ENCODE data around the gene ZNF782. TPM values are rescaled to one million over a fixed set of nuclear protein-coding genes. Genes with fewer than 3 reads are reported as not detected.
"Not testable (repeated sequence)": the region's sequence is repeated elsewhere in the genome, so short reads cannot be mapped to it uniquely, and the experiment has no call there.

ZNF782 gene
- total RNA-seq: 7.0 and 10.7 TPM in 2 replicates
- polyA plus RNA-seq: 3.5 and 4.0 TPM in 2 replicates

GRCh38 chr9:96853781-96854650, at the start of gene ZNF782:
Gene ZNF782 (minus strand): TSS chr9:96854514. CDS start chr9:96851961, 2,553 bp downstream.
- Histone ChIP-seq H4K20me1 (ENCODE audit: insufficient read depth, poor library complexity, severe bottlenecking) (no peaks in the 10 kb centered on the region), H3K4me1 (ENCODE audit: insufficient read depth) (peaks cover 27% of the 10 kb centered on the region), H3K79me2 (peaks cover 48% of the 10 kb centered on the region), H3K4me3 (peak within 1 kb of the TSS; percentile 45), H3K27me3 (no peaks in the 10 kb centered on the region), H3K4me2 (peak within 1 kb of the TSS; percentile 91), H3K9me3 (ENCODE audit: low read depth) (peaks cover 9% of the 10 kb centered on the region), H3K27ac (peak within 1 kb of the TSS; percentile 73), H3K36me3 (replicated peaks; ENCODE audit: insufficient read depth, low read depth) (no peaks in the 10 kb centered on the region), H2AFZ (peak within 1 kb of the TSS; percentile 60), H3K9me2 (replicated peaks; ENCODE audit: insufficient read depth) (no peaks in the 10 kb centered on the region)
- TF ChIP-seq EZH2 (IDR thresholded peaks at IDR 0.05; ENCODE audit: borderline replicate concordance) (no peak), EZH2phosphoT487 (IDR thresholded peaks at IDR 0.05; ENCODE audit: low read depth, severe bottlenecking, unreplicated experiment) (no peak), CTCF (IDR thresholded peaks at IDR 0.05; ENCODE audit: poor library complexity) (no peak)
- DNase-seq (ENCODE audit: low spot score): peak; percentile 96
- WGBS (ENCODE audit: low lambda C conversion rate, missing lambda C conversion rate): 1% methylated on average over 31 of the region's 67 CpGs

- not testable (repeated sequence) for H3K9me3 ChIP-seq (ENCODE audit: low read depth); DNase-seq (ENCODE audit: low spot score); H3K36me3 ChIP-seq (replicated peaks; ENCODE audit: insufficient read depth, low read depth); H3K27ac ChIP-seq; H3K27me3 ChIP-seq; H3K4me3 ChIP-seq; H4K20me1 ChIP-seq (ENCODE audit: insufficient read depth, poor library complexity, severe bottlenecking); H3K9me2 ChIP-seq (replicated peaks; ENCODE audit: insufficient read depth); H2AFZ ChIP-seq; H3K4me2 ChIP-seq; H3K79me2 ChIP-seq; H3K4me1 ChIP-seq (ENCODE audit: insufficient read depth)
- 100% methylated on average over 1 of the region's 2 CpGs for WGBS (ENCODE audit: low lambda C conversion rate, missing lambda C conversion rate)
Measured at GRCh38 chr9:96900010-96900409, 45.7 kb upstream of the ZNF782 start.

GRCh38 chr9:96892131-96892530, 37.8 kb upstream of the ZNF782 start:
- TF ChIP-seq EZH2 (IDR thresholded peaks at IDR 0.05; ENCODE audit: borderline replicate concordance) (no peak), EZH2phosphoT487 (IDR thresholded peaks at IDR 0.05; ENCODE audit: low read depth, severe bottlenecking, unreplicated experiment) (no peak), CTCF (IDR thresholded peaks at IDR 0.05; ENCODE audit: poor library complexity) (no peak)
- no peak for DNase-seq (ENCODE audit: low spot score)
- no peak overlapping the region for H2AFZ ChIP-seq
- no peaks in the 10 kb centered on the region for H3K27me3 ChIP-seq
- H3K9me2 ChIP-seq (replicated peaks; ENCODE audit: insufficient read depth): no peaks in the 10 kb centered on the region
- H4K20me1 ChIP-seq (ENCODE audit: insufficient read depth, poor library complexity, severe bottlenecking): no peaks in the 10 kb centered on the region
- no peaks in the 10 kb centered on the region for H3K79me2 ChIP-seq
- WGBS (ENCODE audit: low lambda C conversion rate, missing lambda C conversion rate): over 99% methylated on average over 7 of the region's 7 CpGs
- H3K4me2 ChIP-seq: no peak overlapping the region
- no peak overlapping the region for H3K4me3 ChIP-seq
- H3K4me1 ChIP-seq (ENCODE audit: insufficient read depth): no peaks in the 10 kb centered on the region
- no peaks in the 10 kb centered on the region for H3K9me3 ChIP-seq (ENCODE audit: low read depth)
- H3K36me3 ChIP-seq (replicated peaks; ENCODE audit: insufficient read depth, low read depth): no peaks in the 10 kb centered on the region
- H3K27ac ChIP-seq: no peak overlapping the region

GRCh38 chr9:96888591-96888990, 34.3 kb upstream of the ZNF782 start:
- Histone ChIP-seq H3K36me3 (replicated peaks; ENCODE audit: insufficient read depth, low read depth) (no peaks in the 10 kb centered on the region), H3K79me2 (no peaks in the 10 kb centered on the region), H3K4me1 (ENCODE audit: insufficient read depth) (no peaks in the 10 kb centered on the region), H3K9me2 (replicated peaks; ENCODE audit: insufficient read depth) (no peaks in the 10 kb centered on the region), H3K27ac (no peak overlapping the region), H2AFZ (no peak overlapping the region), H3K9me3 (ENCODE audit: low read depth) (no peaks in the 10 kb centered on the region), H3K27me3 (no peaks in the 10 kb centered on the region), H3K4me2 (no peak overlapping the region), H4K20me1 (ENCODE audit: insufficient read depth, poor library complexity, severe bottlenecking) (no peaks in the 10 kb centered on the region), H3K4me3 (no peak overlapping the region)
- no peak for DNase-seq (ENCODE audit: low spot score)
- WGBS (ENCODE audit: low lambda C conversion rate, missing lambda C conversion rate): 90% methylated on average over 4 of the region's 4 CpGs
- TF ChIP-seq CTCF (IDR thresholded peaks at IDR 0.05; ENCODE audit: poor library complexity): no peak
- no peak for TF ChIP-seq EZH2phosphoT487 (IDR thresholded peaks at IDR 0.05; ENCODE audit: low read depth, severe bottlenecking, unreplicated experiment)
